SK-N-SH (cell line): ENCODE measurements around the gene FAM168A. TPM values are rescaled to one million over a fixed set of nuclear protein-coding genes. Genes with fewer than 3 reads are reported as not detected.

Experiments
- CTCF ChIA-PET: fragments of 300-600, 350-600 bp; formaldehyde crosslinking; extraction: SDS; loops from one replicate; lab custom pipeline; 2021; lab: Yijun Ruan, JAX
- POLR2A ChIA-PET: fragments of 350-600 bp; sonication (Branson Sonifier 250); formaldehyde crosslinking; extraction: SDS; loops from one replicate; lab custom pipeline; 2020; ENCODE audit warnings: antibody characterized with exemption, inconsistent platforms; lab: Yijun Ruan, JAX
- DNase-seq: peaks from one replicate; pipeline ENCODE4 v3.0.0; 2012
- H2AFZ ChIP-seq: fragments of 200-600 bp; sonication (generic); 2 replicates; pipeline ENCODE4 v1.8.1; 2016; ENCODE audit warnings: antibody characterized with exemption, mild to moderate bottlenecking, low read depth
- H3F3A ChIP-seq: fragments of 200-600 bp; sonication (generic); replicated peaks from 2 replicates; pipeline ENCODE3; 2016; ENCODE audit warnings: antibody characterized with exemption, mild to moderate bottlenecking; ENCODE audit not compliant: insufficient read depth
- H3K27ac ChIP-seq, 2 experiments: fragments of 200-500 bp in 1 of 2; fragments of 200-600 bp in 1 of 2; sonication (Bioruptor generic) in 1 of 2; sonication (generic), shearing (Covaris generic) in 1 of 2; 2 replicates each; pipeline versions ENCODE4 v1.5.1 to v1.6.1; 2014 to 2016; ENCODE audit warnings: low read depth in 2 of 2, inconsistent platforms in 1 of 2, low read length in 1 of 2, mild to moderate bottlenecking in 1 of 2, mixed read lengths in 1 of 2
- H3K27me3 ChIP-seq: fragments of 200-600 bp; sonication (generic), shearing (Covaris generic); 2 replicates; pipeline ENCODE4 v1.6.1; 2016; ENCODE audit warnings: mixed run types; ENCODE audit not compliant: insufficient read depth
- H3K36me3 ChIP-seq, 2 experiments: fragments of 200-500 bp in 1 of 2; fragments of 200-600 bp in 1 of 2; sonication (Bioruptor generic) in 1 of 2; sonication (generic) in 1 of 2; replicated peaks in 1 of 2; 2 replicates each; pipeline versions ENCODE3 to v1.5.1; 2014 to 2016; ENCODE audit warnings: low read length in 1 of 2, mild to moderate bottlenecking in 1 of 2; ENCODE audit not compliant: insufficient read depth in 2 of 2, control insufficient read depth in 1 of 2
- H3K4me1 ChIP-seq, 2 experiments: fragments of 200-500 bp in 1 of 2; fragments of 200-600 bp in 1 of 2; sonication (Bioruptor generic) in 1 of 2; sonication (generic), shearing (Covaris generic) in 1 of 2; 2 replicates each; pipeline versions ENCODE4 v1.5.1 to v1.6.1; 2014 to 2016; ENCODE audit warnings: low read depth in 1 of 2, low read length in 1 of 2, mixed run types in 1 of 2; ENCODE audit not compliant: insufficient read depth in 2 of 2, control insufficient read depth in 1 of 2
- H3K4me2 ChIP-seq: fragments of 200-600 bp; sonication (generic), shearing (Covaris generic); 2 replicates; pipeline ENCODE4 v1.6.1; 2017; ENCODE audit warnings: mixed run types
- H3K4me3 ChIP-seq, 2 experiments: fragments of 200-500 bp in 1 of 2; fragments of 200-600 bp in 1 of 2; sonication (Bioruptor generic) in 1 of 2; sonication (generic), shearing (Covaris generic) in 1 of 2; 2 replicates each; pipeline versions ENCODE4 v1.5.1 to v1.8.1; 2014 to 2016; ENCODE audit warnings: low read depth in 2 of 2, inconsistent platforms in 1 of 2, low read length in 1 of 2, mild to moderate bottlenecking in 1 of 2, mixed read lengths in 1 of 2, moderate library complexity in 1 of 2
- H3K79me2 ChIP-seq: fragments of 200-600 bp; sonication (generic); 2 replicates; pipeline ENCODE4 v1.8.1; 2017; ENCODE audit warnings: mild to moderate bottlenecking; ENCODE audit not compliant: insufficient read depth
- H3K9ac ChIP-seq: fragments of 200-600 bp; sonication (generic); 2 replicates; pipeline ENCODE4 v1.6.1; 2017; ENCODE audit warnings: mixed run types
- H3K9me2 ChIP-seq: fragments of 200-600 bp; sonication (generic); 2 replicates; pipeline ENCODE4 v1.6.1; 2017; ENCODE audit warnings: mixed run types
- H3K9me3 ChIP-seq: fragments of 200-600 bp; sonication (generic); 2 replicates; pipeline ENCODE4 v1.6.1; 2017; ENCODE audit warnings: mixed run types, mild to moderate bottlenecking, moderate library complexity
- H4K20me1 ChIP-seq: fragments of 200-600 bp; sonication (generic); 2 replicates; pipeline ENCODE4 v1.6.1; 2017; ENCODE audit warnings: mild to moderate bottlenecking, mixed run types; ENCODE audit not compliant: insufficient read depth
- ELF1 ChIP-seq: IDR thresholded peaks from 2 replicates; pipeline ENCODE4 v1.4.0; 2012
- EP300 ChIP-seq, 2 experiments: IDR thresholded peaks; 2 replicates each; pipeline versions ENCODE4 v1.4.0 to v1.6.1; 2012; ENCODE audit warnings: borderline replicate concordance in 1 of 2, low read depth in 1 of 2, low read length in 1 of 2
- FOXJ3 ChIP-seq: sonication (generic); formaldehyde crosslinking; IDR thresholded peaks from 2 replicates; pipeline ENCODE4 v1.5.1; 2020; ENCODE audit warnings: mild to moderate bottlenecking, missing genetic modification reagents
- JUND ChIP-seq: IDR thresholded peaks from 2 replicates; pipeline ENCODE4 v1.4.0; 2012
- MEF2A ChIP-seq: IDR thresholded peaks from 2 replicates; pipeline ENCODE4 v1.4.0; 2012; ENCODE audit warnings: low read depth, borderline replicate concordance
- MXI1 ChIP-seq: IDR thresholded peaks from 2 replicates; pipeline ENCODE4 v1.6.1; 2012; ENCODE audit warnings: mild to moderate bottlenecking, low read depth, low read length, improper control_type of control experiment
- NFIC ChIP-seq: IDR thresholded peaks from 2 replicates; pipeline ENCODE4 v1.4.0; 2012; ENCODE audit warnings: borderline replicate concordance
- NRF1 ChIP-seq: IDR thresholded peaks from 2 replicates; pipeline ENCODE4 v1.6.1; 2012; ENCODE audit warnings: low read depth, mild to moderate bottlenecking, low read length
- RAD21 ChIP-seq: IDR thresholded peaks from 2 replicates; pipeline ENCODE4 v1.6.1; 2012; ENCODE audit warnings: mild to moderate bottlenecking, low read length
- RCOR1 ChIP-seq: fragments of 150-350 bp; IDR thresholded peaks from 2 replicates; pipeline ENCODE4 v1.6.1; 2017; ENCODE audit warnings: antibody characterized with exemption, low read length
- RXRA ChIP-seq: IDR thresholded peaks from 2 replicates; pipeline ENCODE4 v1.4.0; 2012; ENCODE audit warnings: low read depth, mild to moderate bottlenecking, borderline replicate concordance
- SIN3A ChIP-seq: IDR thresholded peaks from 2 replicates; pipeline ENCODE4 v1.6.1; 2012; ENCODE audit warnings: low read depth, mild to moderate bottlenecking, low read length, moderate library complexity, borderline replicate concordance
- TEAD4 ChIP-seq: IDR thresholded peaks from 2 replicates; pipeline ENCODE4 v1.4.0; 2012; ENCODE audit warnings: mild to moderate bottlenecking, borderline replicate concordance; ENCODE audit not compliant: insufficient read depth
- YY1 ChIP-seq: IDR thresholded peaks from 2 replicates; pipeline ENCODE4 v1.4.0; 2012; ENCODE audit warnings: low read depth, mild to moderate bottlenecking
- WGBS: methylation state at CpG from one replicate; pipeline ENCODE4 v1.1.6; 2017; ENCODE audit warnings: low lambda C conversion rate; 5-methylcytosine and 5-hydroxymethylcytosine counted together
- polyA plus RNA-seq, 3 experiments: library from polyadenylated mRNA; depleted of rRNA; stranded (reverse); fragments of >200 nt; gene quantifications; 2 replicates each; pipeline ENCODE4 v1.2.3, GENCODE V29; 2012
- TF ChIP-seq, protein P1 (sequence below): IDR thresholded peaks from 2 replicates; pipeline ENCODE4 v1.6.1; 2012; ENCODE audit warnings: mild to moderate bottlenecking, low read depth, low read length, moderate library complexity
- TF ChIP-seq, protein P2 (sequence below): IDR thresholded peaks from 2 replicates; pipeline ENCODE4; 2012
- TF ChIP-seq, protein P3 (sequence below): IDR thresholded peaks from 2 replicates; pipeline ENCODE4 v1.4.0; 2012; ENCODE audit warnings: low read depth, borderline replicate concordance
- TF ChIP-seq, protein P4 (sequence below): fragments of 200-600 bp; sonication (generic); IDR thresholded peaks from 2 replicates; pipeline ENCODE4 v1.6.1; 2017; ENCODE audit warnings: antibody characterized with exemption, mild to moderate bottlenecking, moderate library complexity
- TF ChIP-seq, protein P5 (sequence below): fragments of 150-350 bp; IDR thresholded peaks from 2 replicates; pipeline ENCODE4 v1.6.1; 2017; ENCODE audit warnings: antibody characterized with exemption, low read length, low read depth, borderline replicate concordance

The FAM168A gene
- polyA plus RNA-seq, 1 of the 3 experiments (the other 2 are of a cell fraction): 17.8 TPM

DNA sequence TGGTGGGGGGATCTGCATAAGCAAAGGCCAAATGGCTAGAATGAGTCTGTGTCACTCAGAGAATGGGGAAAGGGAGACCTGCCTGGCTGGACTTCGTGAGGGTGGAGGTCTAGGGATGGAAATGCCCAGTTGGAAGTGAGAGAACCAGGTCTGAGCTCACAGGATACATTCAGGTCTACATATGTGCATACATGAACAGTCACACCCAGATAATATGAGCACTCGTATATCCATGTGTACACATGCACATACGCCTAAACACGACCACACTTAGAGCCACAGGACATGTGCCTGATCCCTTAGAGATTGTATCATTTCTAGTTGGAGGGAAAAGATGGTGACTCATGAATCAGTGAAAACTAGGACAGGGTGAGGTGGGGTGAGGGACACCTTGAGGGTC lies 242.8 kb downstream of the FAM168A start:
- no peaks in the 10 kb centered on the region for H3K9me2 ChIP-seq
- ChIA-PET POLR2A (no interaction called here), CTCF (interaction anchor here (0.9 to 13.9 kb wide), 4 partner anchors 14 to 51 kb away, joined by 3 to 313 read pairs (median 76); partner anchors contain the start of gene RELT)
- no peaks in the 10 kb centered on the region for H3K27me3 ChIP-seq
- H4K20me1 ChIP-seq: peaks cover 37% of the 10 kb centered on the region
- DNase-seq: no peak
- H3K27ac ChIP-seq: no peak overlapping the region
- peaks cover 24% of the 10 kb centered on the region for H3K79me2 ChIP-seq
- no peaks in the 10 kb centered on the region for H3K9me3 ChIP-seq
- H3K4me3 ChIP-seq: no peak overlapping the region
- H2AFZ ChIP-seq: no peak overlapping the region
- peaks cover 31 to 56% of the 10 kb centered on the region in 2 experiments for H3K36me3 ChIP-seq
- no peak overlapping the region for H3K9ac ChIP-seq
- H3K4me2 ChIP-seq: no peak overlapping the region
- TF ChIP-seq MEF2A (no peak), EP300 (IDR thresholded peaks at IDR 0.05; ENCODE audit: borderline replicate concordance in 1 of 2, low read depth in 1 of 2, low read length in 1 of 2) (no peak), MXI1 (no peak), NRF1 (no peak), JUND (no peak), YY1 (no peak)
- TF ChIP-seq, protein P1, sequence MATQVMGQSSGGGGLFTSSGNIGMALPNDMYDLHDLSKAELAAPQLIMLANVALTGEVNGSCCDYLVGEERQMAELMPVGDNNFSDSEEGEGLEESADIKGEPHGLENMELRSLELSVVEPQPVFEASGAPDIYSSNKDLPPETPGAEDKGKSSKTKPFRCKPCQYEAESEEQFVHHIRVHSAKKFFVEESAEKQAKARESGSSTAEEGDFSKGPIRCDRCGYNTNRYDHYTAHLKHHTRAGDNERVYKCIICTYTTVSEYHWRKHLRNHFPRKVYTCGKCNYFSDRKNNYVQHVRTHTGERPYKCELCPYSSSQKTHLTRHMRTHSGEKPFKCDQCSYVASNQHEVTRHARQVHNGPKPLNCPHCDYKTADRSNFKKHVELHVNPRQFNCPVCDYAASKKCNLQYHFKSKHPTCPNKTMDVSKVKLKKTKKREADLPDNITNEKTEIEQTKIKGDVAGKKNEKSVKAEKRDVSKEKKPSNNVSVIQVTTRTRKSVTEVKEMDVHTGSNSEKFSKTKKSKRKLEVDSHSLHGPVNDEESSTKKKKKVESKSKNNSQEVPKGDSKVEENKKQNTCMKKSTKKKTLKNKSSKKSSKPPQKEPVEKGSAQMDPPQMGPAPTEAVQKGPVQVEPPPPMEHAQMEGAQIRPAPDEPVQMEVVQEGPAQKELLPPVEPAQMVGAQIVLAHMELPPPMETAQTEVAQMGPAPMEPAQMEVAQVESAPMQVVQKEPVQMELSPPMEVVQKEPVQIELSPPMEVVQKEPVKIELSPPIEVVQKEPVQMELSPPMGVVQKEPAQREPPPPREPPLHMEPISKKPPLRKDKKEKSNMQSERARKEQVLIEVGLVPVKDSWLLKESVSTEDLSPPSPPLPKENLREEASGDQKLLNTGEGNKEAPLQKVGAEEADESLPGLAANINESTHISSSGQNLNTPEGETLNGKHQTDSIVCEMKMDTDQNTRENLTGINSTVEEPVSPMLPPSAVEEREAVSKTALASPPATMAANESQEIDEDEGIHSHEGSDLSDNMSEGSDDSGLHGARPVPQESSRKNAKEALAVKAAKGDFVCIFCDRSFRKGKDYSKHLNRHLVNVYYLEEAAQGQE: no peak
- H3K4me1 ChIP-seq: no peaks in the 10 kb centered on the region; a peak in 1 of 4 replicates
- peaks cover 12% of the 10 kb centered on the region for H3F3A ChIP-seq
- 98% methylated on average over 4 of the region's 4 CpGs for WGBS

DNA sequence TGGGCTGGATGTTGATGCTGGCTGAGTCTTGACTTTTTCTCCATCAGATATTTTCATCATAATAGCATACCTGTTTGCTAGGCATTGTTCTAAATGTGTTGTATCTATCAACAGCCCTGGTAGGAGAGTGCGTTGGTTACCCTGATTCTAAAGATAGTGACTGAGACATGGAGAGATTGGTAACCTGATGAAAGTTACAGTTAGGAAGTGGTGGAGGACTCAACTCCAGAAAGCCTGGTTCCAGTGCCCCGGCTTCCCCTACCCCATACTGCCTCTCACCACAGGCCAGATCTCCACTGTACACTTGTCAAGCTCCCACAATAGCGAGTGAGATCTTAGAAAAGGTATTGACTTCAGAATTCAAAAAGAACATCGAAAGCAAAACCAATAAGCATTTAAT lies 244.5 kb downstream of the FAM168A start:
- Histone ChIP-seq H3K27ac (no peak overlapping the region), H3K79me2 (peaks cover 24% of the 10 kb centered on the region), H4K20me1 (peaks cover 52% of the 10 kb centered on the region), H2AFZ (no peak overlapping the region), H3K9me2 (no peaks in the 10 kb centered on the region), H3F3A (peaks cover 13% of the 10 kb centered on the region), H3K36me3 (peaks cover 28 to 42% of the 10 kb centered on the region in 2 experiments), H3K4me3 (no peak overlapping the region), H3K4me1 (no peaks in the 10 kb centered on the region; a peak in 1 of 4 replicates), H3K4me2 (no peak overlapping the region), H3K9me3 (no peaks in the 10 kb centered on the region), H3K9ac (no peak overlapping the region), H3K27me3 (no peaks in the 10 kb centered on the region)
- CTCF ChIA-PET: interaction anchor here (2.3 to 13.9 kb wide), 4 partner anchors 16 to 47 kb away, joined by 7 to 313 read pairs (median 119); partner anchors contain the start of genes ARHGEF17 and RELT
- DNase-seq: no peak
- POLR2A ChIA-PET: no interaction called here
- 96% methylated on average over 4 of the region's 4 CpGs for WGBS
- TF ChIP-seq, protein P2, sequence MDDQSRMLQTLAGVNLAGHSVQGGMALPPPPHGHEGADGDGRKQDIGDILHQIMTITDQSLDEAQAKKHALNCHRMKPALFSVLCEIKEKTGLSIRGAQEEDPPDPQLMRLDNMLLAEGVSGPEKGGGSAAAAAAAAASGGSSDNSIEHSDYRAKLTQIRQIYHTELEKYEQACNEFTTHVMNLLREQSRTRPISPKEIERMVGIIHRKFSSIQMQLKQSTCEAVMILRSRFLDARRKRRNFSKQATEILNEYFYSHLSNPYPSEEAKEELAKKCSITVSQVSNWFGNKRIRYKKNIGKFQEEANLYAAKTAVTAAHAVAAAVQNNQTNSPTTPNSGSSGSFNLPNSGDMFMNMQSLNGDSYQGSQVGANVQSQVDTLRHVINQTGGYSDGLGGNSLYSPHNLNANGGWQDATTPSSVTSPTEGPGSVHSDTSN: no peak
- TF ChIP-seq, protein P3, sequence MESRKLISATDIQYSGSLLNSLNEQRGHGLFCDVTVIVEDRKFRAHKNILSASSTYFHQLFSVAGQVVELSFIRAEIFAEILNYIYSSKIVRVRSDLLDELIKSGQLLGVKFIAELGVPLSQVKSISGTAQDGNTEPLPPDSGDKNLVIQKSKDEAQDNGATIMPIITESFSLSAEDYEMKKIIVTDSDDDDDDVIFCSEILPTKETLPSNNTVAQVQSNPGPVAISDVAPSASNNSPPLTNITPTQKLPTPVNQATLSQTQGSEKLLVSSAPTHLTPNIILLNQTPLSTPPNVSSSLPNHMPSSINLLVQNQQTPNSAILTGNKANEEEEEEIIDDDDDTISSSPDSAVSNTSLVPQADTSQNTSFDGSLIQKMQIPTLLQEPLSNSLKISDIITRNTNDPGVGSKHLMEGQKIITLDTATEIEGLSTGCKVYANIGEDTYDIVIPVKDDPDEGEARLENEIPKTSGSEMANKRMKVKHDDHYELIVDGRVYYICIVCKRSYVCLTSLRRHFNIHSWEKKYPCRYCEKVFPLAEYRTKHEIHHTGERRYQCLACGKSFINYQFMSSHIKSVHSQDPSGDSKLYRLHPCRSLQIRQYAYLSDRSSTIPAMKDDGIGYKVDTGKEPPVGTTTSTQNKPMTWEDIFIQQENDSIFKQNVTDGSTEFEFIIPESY: no peak
- no peak for TF ChIP-seq SIN3A
- TF ChIP-seq ELF1: no peak
- no peak for TF ChIP-seq EP300 (IDR thresholded peaks at IDR 0.05; ENCODE audit: borderline replicate concordance in 1 of 2, low read depth in 1 of 2, low read length in 1 of 2)
- TF ChIP-seq TEAD4: no peak
- TF ChIP-seq RCOR1: no peak
- no peak for TF ChIP-seq NFIC
- TF ChIP-seq, protein P4, sequence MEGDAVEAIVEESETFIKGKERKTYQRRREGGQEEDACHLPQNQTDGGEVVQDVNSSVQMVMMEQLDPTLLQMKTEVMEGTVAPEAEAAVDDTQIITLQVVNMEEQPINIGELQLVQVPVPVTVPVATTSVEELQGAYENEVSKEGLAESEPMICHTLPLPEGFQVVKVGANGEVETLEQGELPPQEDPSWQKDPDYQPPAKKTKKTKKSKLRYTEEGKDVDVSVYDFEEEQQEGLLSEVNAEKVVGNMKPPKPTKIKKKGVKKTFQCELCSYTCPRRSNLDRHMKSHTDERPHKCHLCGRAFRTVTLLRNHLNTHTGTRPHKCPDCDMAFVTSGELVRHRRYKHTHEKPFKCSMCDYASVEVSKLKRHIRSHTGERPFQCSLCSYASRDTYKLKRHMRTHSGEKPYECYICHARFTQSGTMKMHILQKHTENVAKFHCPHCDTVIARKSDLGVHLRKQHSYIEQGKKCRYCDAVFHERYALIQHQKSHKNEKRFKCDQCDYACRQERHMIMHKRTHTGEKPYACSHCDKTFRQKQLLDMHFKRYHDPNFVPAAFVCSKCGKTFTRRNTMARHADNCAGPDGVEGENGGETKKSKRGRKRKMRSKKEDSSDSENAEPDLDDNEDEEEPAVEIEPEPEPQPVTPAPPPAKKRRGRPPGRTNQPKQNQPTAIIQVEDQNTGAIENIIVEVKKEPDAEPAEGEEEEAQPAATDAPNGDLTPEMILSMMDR: no peak
- no peak for TF ChIP-seq RXRA
- no peak for TF ChIP-seq FOXJ3 (CRISPR knock-in tag)
- TF ChIP-seq RAD21: no peak
- TF ChIP-seq MEF2A: no peak
- no peak for TF ChIP-seq JUND
- TF ChIP-seq, protein P5, sequence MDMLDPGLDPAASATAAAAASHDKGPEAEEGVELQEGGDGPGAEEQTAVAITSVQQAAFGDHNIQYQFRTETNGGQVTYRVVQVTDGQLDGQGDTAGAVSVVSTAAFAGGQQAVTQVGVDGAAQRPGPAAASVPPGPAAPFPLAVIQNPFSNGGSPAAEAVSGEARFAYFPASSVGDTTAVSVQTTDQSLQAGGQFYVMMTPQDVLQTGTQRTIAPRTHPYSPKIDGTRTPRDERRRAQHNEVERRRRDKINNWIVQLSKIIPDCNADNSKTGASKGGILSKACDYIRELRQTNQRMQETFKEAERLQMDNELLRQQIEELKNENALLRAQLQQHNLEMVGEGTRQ: no peak
